GM19438 (cell line): ENCODE data around the gene PPIL6.
"Not testable (repeated sequence)": the region's sequence is repeated elsewhere in the genome, so short reads cannot be mapped to it uniquely, and the experiment has no call there.

Source experiments
- ATAC-seq: cut with Tn5 transposase; IDR thresholded peaks from one replicate; pipeline ENCODE4 v1.9.1; 2021; ENCODE audit warnings: low read depth; ENCODE audit not compliant: unreplicated experiment

The PPIL6 gene

DNA sequence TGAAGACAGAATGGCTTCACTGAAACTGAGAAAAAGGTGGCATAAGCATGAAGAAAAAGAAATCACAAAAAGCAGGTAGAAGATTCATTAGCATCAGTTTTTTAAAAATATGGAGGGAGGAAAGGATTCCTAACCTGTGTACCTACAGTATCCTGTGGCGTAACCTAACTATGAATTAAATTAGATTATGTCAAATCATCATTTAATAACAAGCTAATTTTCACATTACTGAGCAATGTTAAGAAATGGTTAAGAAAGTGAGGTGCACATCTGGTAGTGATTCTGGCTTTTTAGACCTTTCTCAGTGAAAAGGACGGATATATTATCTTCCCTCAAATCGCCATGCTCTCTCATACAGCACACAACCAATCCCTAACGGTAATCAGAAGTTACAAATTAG lies 70.7 kb downstream of the PPIL6 start:
- no peak for ATAC-seq

DNA sequence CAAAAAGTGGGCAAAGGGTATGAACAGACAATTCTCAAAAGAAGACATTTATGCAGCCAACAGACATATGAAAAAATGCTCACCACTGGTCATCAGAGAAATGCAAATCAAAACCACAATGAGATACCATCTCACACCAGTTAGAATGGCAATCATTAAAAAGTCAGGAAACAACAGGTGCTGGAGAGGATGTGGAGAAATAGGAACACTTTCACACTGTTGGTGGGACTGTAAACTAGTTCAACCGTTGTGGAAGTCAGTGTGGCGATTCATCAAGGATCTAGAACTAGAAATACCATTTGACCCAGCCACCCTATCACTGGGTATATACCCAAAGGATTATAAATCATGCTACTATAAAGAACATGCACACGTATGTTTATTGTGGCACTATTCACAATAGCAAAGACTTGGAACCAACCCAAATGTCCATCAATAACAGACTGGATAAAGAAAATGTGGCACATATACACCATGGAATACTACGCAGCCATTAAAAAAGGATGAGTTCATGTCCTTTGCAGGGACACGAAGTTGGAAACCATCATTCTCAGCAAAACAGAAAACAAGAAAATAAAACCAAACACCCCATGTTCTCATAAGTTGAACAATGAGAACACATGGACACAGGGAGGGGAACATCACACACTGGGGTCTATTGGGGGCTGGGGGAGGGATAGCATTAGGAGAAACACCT lies 75.9 kb downstream of the PPIL6 start:
- ATAC-seq = not testable (repeated sequence)

DNA sequence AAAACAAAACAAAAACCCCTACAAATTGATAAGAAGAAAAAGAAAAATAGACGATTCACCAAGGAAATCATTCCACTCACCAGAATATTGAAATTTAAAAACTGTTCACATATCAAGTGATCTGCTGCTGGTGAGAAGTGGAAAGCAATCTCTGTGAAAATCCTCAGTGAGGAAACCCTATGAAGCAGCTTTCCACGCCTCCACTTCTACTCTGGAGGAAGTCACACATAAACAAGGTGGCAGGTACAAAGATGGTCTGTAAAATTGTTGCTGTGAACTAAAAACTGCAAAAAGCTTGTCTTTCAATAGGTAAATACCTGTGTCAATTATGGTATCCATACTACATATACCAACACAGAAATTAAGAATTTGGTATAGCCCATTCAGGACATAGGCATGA lies 76.7 kb downstream of the PPIL6 start:
- no peak for ATAC-seq

DNA sequence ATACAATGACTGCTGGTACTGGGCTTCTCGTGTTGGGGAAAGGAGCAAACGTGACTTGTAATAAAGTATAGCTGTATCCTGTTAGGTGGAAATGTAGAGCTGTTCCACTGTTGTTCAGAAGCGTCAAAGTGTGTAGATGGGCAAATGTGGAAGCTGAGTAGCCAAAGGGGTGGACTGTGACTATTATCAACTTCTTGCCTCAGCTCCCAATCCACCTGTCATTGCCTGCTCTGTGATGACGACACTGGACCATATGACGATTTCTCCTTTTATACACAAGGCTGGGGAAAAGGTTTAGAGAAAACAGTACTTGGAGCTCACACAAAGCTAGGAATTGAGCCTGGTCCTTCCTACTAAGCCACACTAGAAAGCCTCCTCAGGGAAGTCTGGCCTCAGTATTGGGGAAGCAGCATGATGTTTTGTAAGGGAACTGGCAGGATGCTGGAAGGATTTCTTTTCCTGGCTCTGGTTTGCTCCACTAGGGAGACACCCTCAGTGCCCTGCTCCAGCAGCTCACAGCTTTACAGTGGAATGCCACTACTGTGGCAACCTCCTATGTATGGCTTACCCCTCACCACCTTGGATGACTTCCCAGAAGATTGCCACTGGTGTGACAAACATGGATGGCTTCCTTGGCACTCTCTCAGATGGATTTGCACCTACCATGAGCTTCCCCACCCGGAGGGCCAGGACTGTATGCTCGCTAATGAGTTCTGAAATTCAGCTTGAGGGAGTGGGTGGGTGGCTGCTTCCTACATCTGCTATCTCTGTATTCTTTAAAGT lies 78.1 kb downstream of the PPIL6 start:
- ATAC-seq = no peak

DNA sequence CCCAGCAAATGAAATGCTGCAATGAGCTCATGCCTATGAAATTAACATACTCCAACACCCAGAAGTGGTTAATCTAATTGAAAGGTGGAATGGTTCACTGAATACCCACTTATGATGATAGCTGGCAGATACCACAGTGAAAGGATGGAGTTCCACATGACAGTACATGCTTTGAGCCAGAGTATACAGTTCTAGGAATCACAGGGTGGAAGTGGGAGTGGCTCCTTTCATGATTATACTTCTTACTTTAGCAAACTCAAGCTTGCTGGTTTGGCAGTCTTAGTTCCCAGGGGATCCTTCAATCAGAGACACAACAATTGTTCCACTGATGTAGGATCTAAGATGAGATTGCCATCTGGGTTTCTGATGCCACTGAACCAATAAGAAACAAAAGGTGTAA lies 79.6 kb downstream of the PPIL6 start:
- ATAC-seq = no peak

DNA sequence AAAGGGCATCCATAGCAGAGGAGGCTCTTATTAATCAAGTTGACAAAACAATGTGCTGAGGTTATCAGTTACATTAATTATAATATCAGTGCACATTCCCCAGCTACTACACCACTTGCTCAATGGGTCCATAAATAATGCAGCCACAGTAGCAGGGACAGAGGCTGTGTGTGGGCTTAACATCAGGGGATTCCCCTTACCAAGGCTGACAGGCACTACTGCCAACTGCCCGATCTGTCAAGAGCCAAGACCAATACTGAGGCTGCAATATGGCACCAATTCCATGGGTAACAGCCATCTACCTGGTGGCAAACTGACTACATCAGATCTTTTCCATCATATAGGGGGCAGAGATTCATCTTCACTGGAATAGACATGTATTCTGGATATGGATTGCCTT lies 80.1 kb downstream of the PPIL6 start:
- no peak for ATAC-seq

DNA sequence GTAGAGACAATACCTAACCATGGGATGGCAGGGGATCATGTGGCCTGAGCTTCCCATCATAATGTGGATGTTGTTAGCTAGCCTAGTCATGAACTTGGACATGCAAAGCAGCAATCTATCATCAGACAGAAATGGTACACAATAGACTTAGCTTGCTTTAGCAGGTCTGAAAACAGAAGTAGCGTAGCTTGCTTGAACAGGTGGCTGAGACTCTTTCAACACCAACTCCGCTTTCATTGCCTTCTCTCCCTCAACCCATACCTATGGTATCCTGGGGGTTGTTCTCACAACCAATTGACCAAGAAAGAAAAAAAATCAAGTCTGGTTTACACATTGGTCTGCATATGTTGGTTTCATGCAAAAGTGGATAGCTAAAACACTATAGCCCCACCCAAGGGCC lies 81.2 kb downstream of the PPIL6 start:
- ATAC-seq = no peak

DNA sequence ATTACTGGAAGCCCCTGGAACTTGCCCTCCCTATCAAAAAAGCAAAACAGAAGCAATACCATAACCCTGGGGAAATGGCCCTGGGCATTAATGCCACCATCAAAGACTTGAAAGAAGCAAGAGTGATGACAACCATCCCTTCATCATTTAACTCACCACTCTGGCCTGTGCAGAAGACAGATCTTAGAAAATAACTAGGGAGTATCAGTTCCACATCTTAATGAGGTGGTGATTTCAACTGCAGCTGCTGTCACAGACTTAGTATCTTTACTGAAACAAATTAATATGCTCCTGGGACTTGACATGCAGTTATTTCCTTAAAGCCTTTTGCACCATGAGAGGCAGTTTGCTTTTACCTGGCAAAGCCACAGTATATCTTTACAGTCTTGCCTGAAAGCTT lies 82.2 kb downstream of the PPIL6 start:
- ATAC-seq = no peak

DNA sequence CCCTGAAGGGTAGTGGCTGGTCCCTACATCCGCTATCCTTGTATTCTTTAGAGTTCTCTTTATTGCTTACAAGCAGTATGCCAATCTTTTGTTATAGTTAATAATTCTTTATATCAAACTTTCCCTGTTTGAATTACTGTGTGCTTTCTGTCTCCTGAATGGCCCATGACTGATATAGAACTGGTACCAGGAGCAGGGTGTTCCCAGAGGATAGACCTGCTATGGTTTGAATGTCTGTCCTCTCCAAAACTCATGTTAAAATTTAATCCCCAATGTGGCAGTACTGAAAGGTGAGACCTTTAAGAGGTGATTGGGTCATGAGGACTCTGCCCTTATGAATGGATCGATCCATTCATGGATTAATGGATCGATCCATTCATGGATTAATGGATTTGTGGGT lies 84.2 kb downstream of the PPIL6 start:
- ATAC-seq = no peak

DNA sequence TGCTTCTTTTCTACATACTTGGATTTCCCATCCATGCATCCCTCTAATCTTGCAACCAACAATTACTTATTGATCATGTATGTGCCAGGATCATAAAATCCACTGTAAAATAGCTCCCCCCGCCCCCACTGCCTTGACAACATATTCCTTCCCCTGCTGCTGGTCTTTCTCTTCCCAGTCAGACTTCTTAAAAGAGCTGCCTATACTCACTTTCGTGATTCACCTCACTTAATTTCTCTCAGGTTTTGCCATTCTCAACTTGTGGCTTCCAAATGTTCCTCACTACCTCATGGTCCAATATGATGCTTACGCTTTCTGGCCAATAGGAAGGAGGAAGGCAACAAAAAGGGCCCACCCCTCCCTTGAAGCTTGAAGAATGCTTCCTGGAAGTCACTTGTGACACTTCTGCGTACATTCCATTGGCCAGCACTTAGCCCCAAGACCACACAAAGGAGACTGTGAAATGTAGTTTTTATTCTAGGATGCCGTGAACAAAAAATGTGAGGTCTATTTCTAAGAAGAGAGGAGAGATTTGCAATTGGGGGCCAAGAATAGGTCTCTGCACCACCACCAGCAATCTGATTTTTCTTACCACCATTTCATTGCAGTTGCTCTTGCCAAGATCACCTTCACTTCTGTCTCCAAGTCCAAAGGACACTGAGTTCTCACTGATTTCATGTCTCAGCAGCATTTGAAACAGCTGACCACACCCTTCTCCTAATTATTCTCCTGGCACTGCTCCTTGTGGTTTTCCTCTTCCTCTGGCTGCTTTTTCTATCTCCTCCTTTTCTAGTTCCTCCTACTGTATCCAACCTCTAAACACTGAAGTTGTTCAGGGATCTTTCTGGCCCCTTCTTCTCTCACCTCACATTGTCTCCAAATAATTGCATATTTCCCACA lies 88.9 kb downstream of the PPIL6 start:
- ATAC-seq = no peak

DNA sequence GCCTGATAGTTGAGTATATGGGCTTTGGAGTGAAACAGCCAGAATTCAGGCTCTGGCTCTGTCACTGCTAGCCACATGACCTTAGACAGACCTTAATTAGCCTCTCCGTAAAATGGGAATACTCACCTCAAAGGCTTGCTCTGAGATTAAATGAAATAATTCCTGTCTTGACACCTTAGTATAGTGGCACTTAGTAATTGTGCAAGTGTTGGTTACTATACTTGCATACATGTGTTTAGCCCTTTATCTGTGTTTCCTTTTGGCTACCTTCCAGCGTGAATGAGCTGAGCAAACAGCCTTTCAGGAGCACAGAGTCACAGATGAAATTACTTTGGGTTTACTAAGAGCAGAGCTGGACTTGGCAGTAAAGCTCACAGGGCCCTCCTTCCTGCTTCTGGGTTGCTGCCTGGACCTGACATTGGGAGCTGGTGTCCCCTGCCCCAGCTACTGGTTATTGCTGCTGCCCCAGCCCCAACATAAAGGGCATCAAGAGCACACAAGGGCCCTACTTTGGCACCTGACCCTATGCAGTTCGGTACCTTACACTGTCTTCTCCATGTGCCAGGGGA lies 90.9 kb downstream of the PPIL6 start:
- no peak for ATAC-seq

DNA sequence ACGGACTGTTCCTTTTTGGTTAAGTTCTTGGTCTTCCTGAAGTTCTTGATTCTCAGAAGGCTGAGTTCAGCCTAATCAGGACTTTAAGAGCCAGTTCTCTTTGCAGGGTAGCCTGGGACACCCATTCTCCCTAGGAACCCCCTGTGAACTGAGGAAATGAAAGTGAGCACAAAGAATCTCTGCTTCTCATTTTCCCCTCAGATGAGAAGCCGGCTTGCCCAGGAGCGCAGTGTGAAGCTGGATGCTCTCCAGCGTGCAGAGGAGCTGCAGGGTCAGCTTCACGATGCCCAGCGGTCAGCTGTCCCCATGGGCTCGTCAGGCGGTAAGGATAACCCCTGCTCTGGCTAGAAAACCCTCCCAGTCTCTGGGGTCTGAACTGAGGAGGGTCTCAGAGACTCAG lies 92.2 kb downstream of the PPIL6 start:
- ATAC-seq = no peak

DNA sequence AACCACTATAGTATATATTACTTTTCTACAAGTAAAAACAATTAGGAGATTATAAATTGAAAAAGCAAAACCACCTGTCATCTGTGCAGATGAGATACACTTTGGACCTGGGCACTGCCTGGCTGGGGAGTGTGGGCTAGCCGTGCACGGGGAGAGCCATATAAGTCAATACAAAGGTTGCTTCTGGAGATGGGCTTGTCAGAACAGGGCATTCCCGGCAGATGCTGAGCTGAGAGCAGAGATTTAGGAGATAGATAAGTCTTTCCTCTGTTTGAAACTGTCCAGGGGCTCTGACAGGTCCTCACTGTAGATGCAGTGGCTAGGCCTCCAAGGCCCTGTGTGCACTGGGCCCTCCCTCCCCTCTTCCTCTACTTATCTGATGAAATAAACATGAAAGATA lies 92.6 kb downstream of the PPIL6 start:
- ATAC-seq = no peak

DNA sequence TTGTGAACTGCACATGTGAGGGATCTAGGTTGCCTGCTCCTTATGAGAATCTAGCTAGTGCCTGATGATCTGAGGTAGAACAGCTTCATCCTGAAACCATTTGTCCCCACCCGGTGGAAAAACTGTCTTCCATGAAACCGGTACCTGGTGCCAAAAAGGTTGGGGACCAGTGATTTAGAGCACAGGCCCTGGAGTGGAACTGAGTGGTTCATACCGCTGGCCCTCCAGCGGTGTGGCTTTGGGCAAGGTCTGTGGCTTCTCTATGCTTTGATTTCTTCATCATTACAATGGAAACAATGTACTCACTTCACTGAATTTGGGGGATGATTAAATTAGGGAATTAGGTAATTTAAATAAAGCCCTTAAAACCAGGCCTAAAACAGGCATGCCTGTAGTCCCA lies 94.4 kb downstream of the PPIL6 start:
- ATAC-seq = no peak

DNA sequence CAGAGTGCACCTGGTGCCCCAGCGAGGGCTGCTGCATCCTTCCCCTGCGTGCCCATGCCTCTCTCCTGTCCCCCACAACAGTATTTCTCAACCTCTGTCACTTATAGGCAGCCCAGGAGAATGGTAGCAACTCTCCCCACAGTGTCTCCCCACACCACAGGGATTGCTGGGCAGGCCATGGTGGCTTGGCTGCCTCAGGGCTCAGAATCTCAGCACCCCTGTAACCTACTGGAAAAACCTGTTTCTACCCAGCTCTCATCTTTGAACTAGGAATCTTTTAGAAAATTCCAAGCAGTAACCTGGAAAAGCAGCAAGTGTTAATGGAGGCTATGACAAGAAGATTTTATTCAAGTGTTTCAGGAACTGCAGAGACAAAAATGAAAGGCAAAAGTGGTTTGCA lies 96.2 kb downstream of the PPIL6 start:
- no peak for ATAC-seq

DNA sequence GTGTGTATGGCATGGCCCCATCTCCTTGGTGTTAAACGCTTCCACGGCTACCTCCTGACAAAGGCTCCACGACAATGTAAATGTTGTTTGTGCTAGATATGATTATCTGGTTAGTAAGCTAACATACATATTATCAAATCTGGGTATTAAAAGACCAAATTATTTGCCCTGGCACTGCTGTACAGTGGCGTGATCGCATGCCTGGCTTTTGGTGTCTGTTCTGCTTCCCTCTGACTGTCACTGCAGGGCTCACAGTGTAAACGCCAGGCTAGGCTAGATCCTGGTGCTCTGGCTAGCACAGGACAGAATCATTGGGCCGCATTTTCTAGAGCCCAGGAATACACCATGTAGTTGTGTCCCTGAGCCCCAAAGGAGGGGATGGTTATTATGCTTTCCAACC lies 96.9 kb downstream of the PPIL6 start:
- ATAC-seq = no peak

DNA sequence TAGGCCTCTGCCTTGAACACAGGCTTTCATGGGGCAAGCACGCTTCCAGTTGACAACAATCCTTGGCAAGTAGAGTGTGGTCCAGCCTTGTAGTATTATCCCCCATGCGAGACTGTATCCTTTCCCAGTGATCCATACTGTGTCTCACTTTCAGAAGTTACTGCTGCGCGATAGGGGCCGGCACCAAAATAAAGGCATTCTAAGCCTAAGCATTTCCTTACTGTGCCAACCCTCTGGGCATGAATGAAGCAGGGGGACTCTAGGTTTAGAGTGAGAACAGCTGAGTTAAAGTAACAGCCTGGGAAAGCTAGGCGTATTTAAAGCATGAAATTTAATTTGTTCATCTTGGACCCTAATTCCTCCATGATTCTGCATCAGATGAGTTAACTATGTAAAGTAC lies 97.5 kb downstream of the PPIL6 start:
- ATAC-seq = no peak

DNA sequence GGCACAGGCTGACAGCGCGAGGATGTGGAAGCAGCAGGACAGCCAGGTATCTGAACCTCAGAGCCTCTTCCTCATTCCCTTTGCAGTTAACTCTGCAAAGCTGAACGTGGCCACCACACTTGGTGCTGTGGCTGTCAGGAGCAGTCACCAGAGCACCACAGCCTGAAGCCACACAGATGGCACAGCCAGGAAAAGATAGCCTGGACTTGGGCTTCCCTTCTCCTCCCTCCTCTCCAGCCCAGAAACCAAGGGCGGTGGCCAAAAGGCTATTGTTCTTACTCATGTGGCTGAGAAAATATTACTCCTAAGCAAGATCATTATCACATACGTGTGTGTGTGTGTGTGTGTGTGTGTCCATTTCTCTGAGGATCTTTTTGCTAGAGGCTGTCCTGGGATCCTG lies 97.9 kb downstream of the PPIL6 start:
- no peak for ATAC-seq

DNA sequence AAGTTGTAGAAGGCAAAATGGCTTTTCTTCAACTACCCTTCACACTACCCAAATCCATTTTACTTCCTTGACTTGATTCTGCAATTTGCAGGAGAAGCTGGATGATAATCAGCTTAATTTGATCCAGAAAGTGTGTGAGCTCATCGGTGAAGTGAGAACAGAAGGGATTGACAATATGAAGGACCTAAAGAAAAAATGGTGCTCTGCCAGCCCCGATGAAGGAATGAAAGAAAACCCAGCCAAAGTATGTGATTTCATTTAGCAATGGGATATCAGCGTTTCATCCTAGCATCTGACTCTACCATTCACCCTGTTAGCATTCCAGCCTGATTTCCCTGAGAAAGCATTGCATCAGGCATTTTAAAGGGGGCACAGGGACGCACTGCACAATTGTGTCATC lies 99.6 kb downstream of the PPIL6 start:
- no peak for ATAC-seq
